SU-DHL-6 (cell line): ENCODE measurements around the gene SGMS2.

Experiments used
- H2AFZ ChIP-seq: fragments of 200-600 bp; sonication (generic); 2 replicates; pipeline ENCODE4 v1.6.1; 2014; ENCODE audit warnings: low read depth, mild to moderate bottlenecking, moderate library complexity, mixed read lengths, antibody characterized with exemption, low read length; ENCODE audit not compliant: severe bottlenecking
- H3F3A ChIP-seq: fragments of 200-600 bp; shearing (Covaris generic); 2 replicates; pipeline ENCODE4 v1.6.0; 2016; ENCODE audit warnings: antibody characterized with exemption, mild to moderate bottlenecking; ENCODE audit not compliant: insufficient read depth
- H3K27ac ChIP-seq: fragments of 200-600 bp; sonication (generic); 2 replicates; pipeline ENCODE4 v1.5.1; 2016; ENCODE audit warnings: low read depth, mild to moderate bottlenecking, low read length, moderate library complexity, mixed read lengths
- H3K27me3 ChIP-seq: fragments of 200-600 bp; sonication (generic), shearing (Covaris generic); 2 replicates; pipeline ENCODE4 v1.6.0; 2014; ENCODE audit warnings: mild to moderate bottlenecking, low read length
- H3K36me3 ChIP-seq: fragments of 200-600 bp; sonication (generic); 2 replicates; pipeline ENCODE4 v1.6.1; 2014; ENCODE audit warnings: mild to moderate bottlenecking, low read length, mixed read lengths
- H3K4me2 ChIP-seq: fragments of 300-600, 200-600 bp; shearing (Covaris generic), sonication (generic); 2 replicates; pipeline ENCODE4 v1.6.0; 2014; ENCODE audit warnings: low read length, low read depth, mild to moderate bottlenecking; ENCODE audit not compliant: poor library complexity, severe bottlenecking
- H3K4me3 ChIP-seq: fragments of 200-600 bp; sonication (generic); 2 replicates; pipeline ENCODE4 v1.5.1; 2014; ENCODE audit warnings: antibody characterized with exemption, low read length, mild to moderate bottlenecking, mixed read lengths; ENCODE audit not compliant: insufficient read depth, poor library complexity, severe bottlenecking
- H3K79me2 ChIP-seq: fragments of 200-600 bp; sonication (generic); 2 replicates; pipeline ENCODE4 v1.6.1; 2014; ENCODE audit warnings: mild to moderate bottlenecking, low read length, moderate library complexity; ENCODE audit not compliant: insufficient read depth
- H3K9ac ChIP-seq: fragments of 200-600 bp; sonication (generic); 2 replicates; pipeline ENCODE4 v1.7.0; 2014; ENCODE audit warnings: mild to moderate bottlenecking, low read length
- H3K9me2 ChIP-seq: fragments of 200-600 bp; sonication (generic); replicated peaks from 2 replicates; pipeline ENCODE4 v1.6.1; 2014; ENCODE audit warnings: low read length; ENCODE audit not compliant: insufficient read depth
- H3K9me3 ChIP-seq: fragments of 200-600 bp; sonication (generic); 2 replicates; pipeline ENCODE4 v1.6.1; 2014; ENCODE audit warnings: low read length, mixed read lengths; ENCODE audit not compliant: insufficient read depth
- H4K20me1 ChIP-seq: fragments of 200-600 bp; sonication (generic); 2 replicates; pipeline ENCODE4 v1.6.1; 2014; ENCODE audit warnings: low read depth, mild to moderate bottlenecking, antibody characterized with exemption, low read length, moderate library complexity, mixed read lengths
- CTCF ChIP-seq: fragments of 200-600 bp; sonication (generic); IDR thresholded peaks from one replicate; pipeline ENCODE4 v1.5.1; 2017; ENCODE audit warnings: antibody characterized with exemption, mild to moderate bottlenecking, low read length, moderate library complexity; ENCODE audit not compliant: insufficient read depth, poor library complexity, severe bottlenecking
- EZH2phosphoT487 ChIP-seq: fragments of 200-600 bp; sonication (generic), shearing (Covaris generic); conservative IDR thresholded peaks from 2 replicates; pipeline ENCODE4 v1.6.1; 2018; ENCODE audit warnings: mild to moderate bottlenecking, antibody characterized with exemption, low read length, moderate library complexity, mixed read lengths

SGMS2 gene

GRCh38 chr4:107780665-107781064 is 44.1 kb upstream of the SGMS2 start:
- Histone ChIP-seq H3K9me2 (no peaks in the 10 kb centered on the region), H3K27me3 (no peaks in the 10 kb centered on the region), H3K27ac (no peak overlapping the region), H3K9me3 (no peaks in the 10 kb centered on the region; the same call in 1 of the 2 replicates), H3K4me3 (no peak overlapping the region), H3K4me2 (no peak overlapping the region), H2AFZ (no peak overlapping the region), H3K36me3 (no peaks in the 10 kb centered on the region), H4K20me1 (no peaks in the 10 kb centered on the region), H3F3A (no peaks in the 10 kb centered on the region), H3K9ac (no peak overlapping the region), H3K79me2 (no peaks in the 10 kb centered on the region)
- TF ChIP-seq EZH2phosphoT487, result no peak
- no peak for TF ChIP-seq CTCF

GRCh38 chr4:107791902-107792301 is 32.8 kb upstream of the SGMS2 start:
- Histone ChIP-seq H3K4me3 (no peak overlapping the region), H2AFZ (no peak overlapping the region), H3K79me2 (no peaks in the 10 kb centered on the region), H3K27me3 (no peaks in the 10 kb centered on the region), H3K4me2 (no peak overlapping the region), H3K9ac (no peak overlapping the region), H3K9me3 (no peaks in the 10 kb centered on the region), H3K27ac (no peak overlapping the region), H3K36me3 (no peaks in the 10 kb centered on the region), H3F3A (no peaks in the 10 kb centered on the region), H4K20me1 (no peaks in the 10 kb centered on the region), H3K9me2 (no peaks in the 10 kb centered on the region)
- TF ChIP-seq CTCF (no peak), EZH2phosphoT487 (no peak)

- H4K20me1 ChIP-seq, result no peaks in the 10 kb centered on the region
- no peak overlapping the region for H2AFZ ChIP-seq
- no peaks in the 10 kb centered on the region for H3K9me3 ChIP-seq
- no peak for TF ChIP-seq CTCF
- H3F3A ChIP-seq, result no peaks in the 10 kb centered on the region
- H3K9me2 ChIP-seq, result no peaks in the 10 kb centered on the region
- no peak overlapping the region for H3K9ac ChIP-seq
- no peak overlapping the region for H3K4me2 ChIP-seq
- H3K36me3 ChIP-seq, result no peaks in the 10 kb centered on the region
- H3K27ac ChIP-seq, result no peak overlapping the region
- H3K4me3 ChIP-seq, result no peak overlapping the region
- no peaks in the 10 kb centered on the region for H3K27me3 ChIP-seq
- no peaks in the 10 kb centered on the region for H3K79me2 ChIP-seq
Measured at GRCh38 chr4:107792711-107793110, 32.0 kb upstream of the SGMS2 start.

GRCh38 chr4:107793996-107794395 is 30.7 kb upstream of the SGMS2 start:
- H3K27me3 ChIP-seq, result no peaks in the 10 kb centered on the region
- no peak overlapping the region for H2AFZ ChIP-seq
- H3F3A ChIP-seq, result no peaks in the 10 kb centered on the region
- H3K9ac ChIP-seq, result no peak overlapping the region
- no peaks in the 10 kb centered on the region for H4K20me1 ChIP-seq
- no peaks in the 10 kb centered on the region for H3K79me2 ChIP-seq
- H3K4me3 ChIP-seq, result no peak overlapping the region
- H3K27ac ChIP-seq, result no peak overlapping the region
- no peak overlapping the region for H3K4me2 ChIP-seq
- TF ChIP-seq EZH2phosphoT487, result no peak
- no peak for TF ChIP-seq CTCF
- H3K9me3 ChIP-seq, result no peaks in the 10 kb centered on the region
- H3K36me3 ChIP-seq, result no peaks in the 10 kb centered on the region
- no peaks in the 10 kb centered on the region for H3K9me2 ChIP-seq
